DND-41 (cell line): ENCODE results near the gene SCYL2.
"Not testable (repeated sequence)": the region's sequence is repeated elsewhere in the genome, so short reads cannot be mapped to it uniquely, and the experiment has no call there.

Experiments
- CTCF ChIP-seq: IDR thresholded peaks from 2 replicates; pipeline ENCODE4 v1.5.1; 2012; ENCODE audit warnings: borderline replicate concordance, low read length, moderate library complexity, mild to moderate bottlenecking; ENCODE audit not compliant: poor library complexity, severe bottlenecking; ENCODE audit errors: extremely low read depth
- EZH2 ChIP-seq: IDR thresholded peaks from 3 replicates; pipeline ENCODE4 v1.6.1; 2012; ENCODE audit warnings: borderline replicate concordance, low read depth, mild to moderate bottlenecking, moderate library complexity, low read length, inconsistent platforms; ENCODE audit not compliant: severe bottlenecking

- not testable (repeated sequence) for TF ChIP-seq CTCF, EZH2
These were observed 35.1 kb upstream of the SCYL2 start for GRCh38 chr12:100231873-100232272.
